HepG2 (cell line): Measurements from ENCODE around the gene SATB2. TPM values are rescaled to one million over a fixed set of nuclear protein-coding genes. Genes with fewer than 3 reads are reported as not detected.

Experiments
- ATAC-seq: fragments of 200-7000 bp; cut with Tn5 transposase; 3 replicates; pipeline ENCODE4 v1.9.1; 2020; ENCODE audit warnings: mild to moderate bottlenecking, moderate library complexity
- BruUV-seq: library from RNA; stranded (reverse); fragments of 400-500 nt; replicated peaks from 2 replicates; lab custom pipeline; 2021; lab: Mats Ljungman, UMichigan
- CTCF ChIA-PET: fragments of 300-600 bp; formaldehyde crosslinking; extraction: SDS; loops from one replicate; lab custom pipeline; 2021; ENCODE audit warnings: low total read pairs, inconsistent platforms, low intra/inter-chr PET ratio; lab: Yijun Ruan, JAX
- POLR2A ChIA-PET: fragments of 350-600 bp; sonication (Branson Sonifier 250); formaldehyde crosslinking; loops from one replicate; lab custom pipeline; 2020; ENCODE audit warnings: antibody characterized with exemption, inconsistent platforms; lab: Yijun Ruan, JAX
- DNase-seq: peaks from one replicate; pipeline ENCODE4 v3.0.0-alpha.2; 2015; ENCODE audit warnings: low spot score
- FAIRE-seq: peaks from 3 replicates; lab custom pipeline; 2011; peaks lifted over from hg19 to GRCh38; lab: Jason Lieb, UNC
- H2AFZ ChIP-seq: one replicate; pipeline ENCODE4 v1.6.1; 2011; ENCODE audit warnings: low read length, inconsistent platforms
- H3K27ac ChIP-seq: fragments of 300-600 bp; 3 replicates; pipeline ENCODE4 v1.8.0; 2011; ENCODE audit warnings: mixed run types, mild to moderate bottlenecking, mixed read lengths, low read length, inconsistent platforms; ENCODE audit not compliant: insufficient read depth; ENCODE audit errors: extremely low read length
- H3K27me3 ChIP-seq, 2 experiments: fragments of 200-600 bp in 1 of 2; 2 replicates in 1 of 2; 3 replicates in 1 of 2; pipeline versions ENCODE4 v1.6.0 to v1.8.0; 2011; ENCODE audit warnings: low read length in 2 of 2, mild to moderate bottlenecking in 2 of 2, moderate library complexity in 2 of 2, inconsistent platforms in 1 of 2; ENCODE audit not compliant: insufficient read depth in 2 of 2, control insufficient read depth in 1 of 2
- H3K36me3 ChIP-seq, 2 experiments: fragments of 200-600 bp in 1 of 2; replicated peaks in 1 of 2; 2 replicates in 1 of 2; 3 replicates in 1 of 2; pipeline versions ENCODE4 v1.5.1 to v1.8.0; 2011; ENCODE audit warnings: low read length in 2 of 2, inconsistent platforms in 1 of 2; ENCODE audit not compliant: insufficient read depth in 2 of 2, control insufficient read depth in 1 of 2
- H3K4me1 ChIP-seq: 2 replicates; pipeline ENCODE4 v1.5.1; 2012; ENCODE audit warnings: low read length, inconsistent platforms; ENCODE audit not compliant: insufficient read depth
- H3K4me2 ChIP-seq: 2 replicates; pipeline ENCODE4 v1.6.0; 2011; ENCODE audit warnings: low read depth, low read length, inconsistent platforms
- H3K4me3 ChIP-seq, 3 experiments: fragments of 200-600 bp in 1 of 3; sonication (generic), shearing (Covaris generic) in 1 of 3; replicated peaks in 1 of 3; 2 replicates each; pipeline ENCODE4 v1.5.1; 2011 to 2016; ENCODE audit warnings: low read length in 3 of 3, inconsistent platforms in 2 of 3, low read depth in 2 of 3, mild to moderate bottlenecking in 2 of 3, control low read depth in 1 of 3, mixed read lengths in 1 of 3; ENCODE audit not compliant: insufficient read depth in 1 of 3
- H3K79me2 ChIP-seq: one replicate; pipeline ENCODE4 v1.6.1; 2011; ENCODE audit warnings: low read length, inconsistent platforms; ENCODE audit not compliant: insufficient read depth
- H3K9ac ChIP-seq: 2 replicates; pipeline ENCODE4 v1.6.0; 2011; ENCODE audit warnings: mild to moderate bottlenecking, low read depth, low read length, inconsistent platforms; ENCODE audit not compliant: insufficient read depth
- H3K9me3 ChIP-seq: 2 replicates; pipeline ENCODE4 v1.5.1; 2012; ENCODE audit warnings: mild to moderate bottlenecking, low read length
- H4K20me1 ChIP-seq: 2 replicates; pipeline ENCODE4 v1.6.0; 2011; ENCODE audit warnings: inconsistent platforms, mild to moderate bottlenecking, low read length, moderate library complexity; ENCODE audit not compliant: insufficient read depth
- BCL6 ChIP-seq: IDR thresholded peaks from 2 replicates; pipeline ENCODE4 v1.6.1; 2016; ENCODE audit warnings: missing genetic modification reagents, missing compliant biosample characterization
- CBFB ChIP-seq: sonication (generic); formaldehyde crosslinking; IDR thresholded peaks from 2 replicates; pipeline ENCODE4 v1.4.0; 2020; ENCODE audit warnings: missing genetic modification reagents
- MXI1 ChIP-seq: IDR thresholded peaks from 3 replicates; pipeline ENCODE4 v1.6.1; 2012; ENCODE audit warnings: low read depth, low read length, inconsistent platforms, borderline replicate concordance
- SAFB2 ChIP-seq: sonication (generic); formaldehyde crosslinking; IDR thresholded peaks from 2 replicates; pipeline ENCODE4 v1.5.1; 2020; ENCODE audit warnings: missing genetic modification reagents, low read depth, mild to moderate bottlenecking, borderline replicate concordance
- ZNF225 ChIP-seq: sonication (generic); formaldehyde crosslinking; IDR thresholded peaks from 2 replicates; pipeline ENCODE4 v1.4.0; 2020; ENCODE audit warnings: mild to moderate bottlenecking, missing genetic modification reagents
- ZNF704 ChIP-seq: sonication (generic); formaldehyde crosslinking; IDR thresholded peaks from 2 replicates; pipeline ENCODE4 v1.8.1; 2023; ENCODE audit warnings: mild to moderate bottlenecking, inconsistent platforms, moderate library complexity, missing genetic modification reagents, borderline replicate concordance
- ZNF724P ChIP-seq: sonication (generic); formaldehyde crosslinking; IDR thresholded peaks from 2 replicates; pipeline ENCODE4 v1.8.0; 2022; ENCODE audit warnings: missing genetic modification reagents, borderline replicate concordance
- WGBS: methylation state at CpG from one replicate; pipeline ENCODE4 v1.1.6; 2017; ENCODE audit warnings: low lambda C conversion rate; 5-methylcytosine and 5-hydroxymethylcytosine counted together
- in situ Hi-C: cut with HindIII; loops from 2 replicates; pipeline ENCODE4 v1.10.0; 2017; ENCODE audit warnings: low pct_unique_long_range_greater_than_20kb; ENCODE audit not compliant: extremely low pct_ligation_motif_present
- intact Hi-C: fragments of 100-400 bp; cut with micrococcal nuclease; formaldehyde crosslinking; loops from one replicate; pipeline ENCODE4 v1.10.0; 2022; ENCODE audit not compliant: unreplicated experiment
- polyA plus RNA-seq, 8 experiments: library from polyadenylated mRNA; depleted of rRNA in 3 of 8; stranded (reverse) in 7 of 8; unstranded in 1 of 8; fragments of >200 nt; fragmentation: Illumina TruSeq in 4 of 8; extraction: Trizol in 4 of 8; gene quantifications; 2 replicates each; pipeline versions ENCODE4 v1.2.1 to v1.2.3, GENCODE V29; 2011 to 2016; ENCODE audit warnings: low read depth in 4 of 8, missing spikeins in 1 of 8, mixed read lengths in 1 of 8; ENCODE audit not compliant: insufficient read depth in 1 of 8
- total RNA-seq, 5 experiments: library from RNA; depleted of rRNA; stranded (reverse); fragments of >200 nt; fragmentation: Illumina TruSeq; extraction: Trizol; gene quantifications; 2 replicates each; pipeline ENCODE4 v1.2.3, GENCODE V29; 2016; ENCODE audit warnings: low read depth in 1 of 5

The SATB2 gene
- total and polyA plus RNA-seq, 2 of the 13 experiments (the other 11 are each of a cell fraction or from before 2014, with no cell fraction given), result 2.5 to 5.5 TPM

DNA sequence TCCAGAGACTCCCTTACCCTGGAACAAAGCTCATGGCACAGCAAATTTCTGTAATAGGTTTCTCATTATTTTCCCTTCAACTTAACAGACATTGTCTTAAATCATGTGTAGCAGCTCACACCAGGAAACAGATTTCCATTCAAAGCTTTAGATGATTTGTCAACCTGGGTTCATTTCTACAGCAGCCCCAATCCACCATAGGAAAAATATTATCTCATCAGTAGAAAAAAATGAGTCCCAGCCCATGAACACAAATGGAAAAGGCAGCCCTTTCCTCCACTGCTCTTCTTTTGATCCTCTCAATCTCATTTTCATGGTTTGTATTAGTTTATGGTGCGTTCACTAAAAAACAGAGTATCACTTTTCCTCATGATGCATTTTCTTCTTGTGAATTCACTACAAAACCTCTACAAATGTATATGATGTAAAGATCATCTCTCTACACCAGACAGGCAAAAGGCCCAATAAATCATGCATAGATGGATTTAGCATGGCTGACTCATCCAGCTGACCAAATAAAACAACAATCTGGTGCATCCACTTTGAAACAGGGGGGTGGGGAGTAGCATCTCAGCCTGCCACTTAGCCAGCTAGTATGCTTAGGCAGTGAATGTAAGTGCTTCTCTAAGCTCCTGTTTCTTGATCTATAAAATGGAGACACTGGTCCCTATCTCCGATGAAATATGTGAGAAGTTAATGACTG lies 78.6 kb downstream of the SATB2 start:
- in situ Hi-C loops, result no loop called here
- ATAC-seq, result no peak
- BruUV-seq, result no TSS peak
- ChIA-PET POLR2A (no interaction called here), CTCF (no interaction called here)
- Histone ChIP-seq H3K4me1 (no peaks in the 10 kb centered on the region), H3K4me3 (no peak overlapping the region), H3K9me3 (no peaks in the 10 kb centered on the region), H3K36me3 (no peaks in the 10 kb centered on the region), H3K27ac (no peak overlapping the region), H3K4me2 (no peak overlapping the region), H2AFZ (no peak overlapping the region), H3K79me2 (no peaks in the 10 kb centered on the region), H3K9ac (no peak overlapping the region), H4K20me1 (no peaks in the 10 kb centered on the region), H3K27me3 (no peaks in the 10 kb centered on the region)
- intact Hi-C loops, result no loop called here
- DNase-seq, result no peak
- no peak for FAIRE-seq
- TF ChIP-seq MXI1 (no peak), ZNF704 (CRISPR knock-in tag) (no peak), CBFB (CRISPR knock-in tag) (no peak), ZNF225 (CRISPR knock-in tag) (no peak), ZNF724P (CRISPR knock-in tag) (no peak), BCL6 (CRISPR knock-in tag) (no peak), SAFB2 (CRISPR knock-in tag) (no peak)
- 49% methylated on average over 2 of the region's 2 CpGs for WGBS
